Endothelial cell of umbilical vein (primary cell): ENCODE results near the gene FAHD2B.
"Not testable (repeated sequence)": the region's sequence is repeated elsewhere in the genome, so short reads cannot be mapped to it uniquely, and the experiment has no call there.

ENCODE experiments used
- CTCF ChIP-seq, 2 donors: IDR thresholded peaks; 1 replicate in 1 of 2; 2 replicates in 1 of 2; pipeline ENCODE4 v1.5.1; 2011; ENCODE audit warnings: low read length in 2 of 2, mild to moderate bottlenecking in 2 of 2, moderate library complexity in 2 of 2, control low read depth in 1 of 2, inconsistent platforms in 1 of 2, low read depth in 1 of 2; ENCODE audit not compliant: insufficient read depth in 1 of 2; ENCODE audit errors: extremely low read depth in 1 of 2
- EZH2 ChIP-seq: IDR thresholded peaks from 2 replicates; pipeline ENCODE4 v1.6.1; 2012; ENCODE audit warnings: borderline replicate concordance, low read depth, mild to moderate bottlenecking, moderate library complexity, low read length, inconsistent platforms; ENCODE audit not compliant: severe bottlenecking
- JUN ChIP-seq: IDR thresholded peaks from 2 replicates; pipeline ENCODE4 v1.6.1; 2011; ENCODE audit warnings: borderline replicate concordance, low read depth; ENCODE audit not compliant: insufficient read length, insufficient read depth
- POLR2A ChIP-seq: IDR thresholded peaks from 2 replicates; pipeline ENCODE4 v1.6.1; 2012; ENCODE audit warnings: low read depth, mild to moderate bottlenecking, control low read depth, low read length
- POLR2AphosphoS5 ChIP-seq: IDR thresholded peaks from 2 replicates; pipeline ENCODE4 v1.6.1; 2012; ENCODE audit warnings: low read depth, mild to moderate bottlenecking, control low read depth, low read length, moderate library complexity; ENCODE audit not compliant: insufficient read depth
- TF ChIP-seq, protein P1 (sequence below): IDR thresholded peaks from 2 replicates; pipeline ENCODE4 v1.6.1; 2011; ENCODE audit not compliant: insufficient read depth, insufficient read length

GRCh38 chr2:97112320-97113049 is 17.8 kb upstream of the FAHD2B start:
- TF ChIP-seq CTCF (IDR thresholded peaks at IDR 0.05; ENCODE audit: extremely low read depth in 1 of 2, insufficient read depth in 1 of 2, low read depth in 1 of 2, low read length in 2 of 2) = peak; percentile 56 to 59
- not testable (repeated sequence) for TF ChIP-seq POLR2AphosphoS5, EZH2, POLR2A, JUN
- TF ChIP-seq, protein P1, sequence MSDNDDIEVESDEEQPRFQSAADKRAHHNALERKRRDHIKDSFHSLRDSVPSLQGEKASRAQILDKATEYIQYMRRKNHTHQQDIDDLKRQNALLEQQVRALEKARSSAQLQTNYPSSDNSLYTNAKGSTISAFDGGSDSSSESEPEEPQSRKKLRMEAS = not testable (repeated sequence)
